H1 (cell line): ENCODE measurements around the gene NPC2. TPM values are rescaled to one million over a fixed set of nuclear protein-coding genes. Genes with fewer than 3 reads are reported as not detected.

Experiments used
- CHD2 ChIP-seq: IDR thresholded peaks from 2 replicates; pipeline ENCODE4 v1.6.1; 2012; ENCODE audit warnings: low read length, improper control_type of control experiment
- KDM5A ChIP-seq: fragments of 200-600 bp; IDR thresholded peaks from 2 replicates; pipeline ENCODE4 v1.7.1; 2012; ENCODE audit warnings: mild to moderate bottlenecking, low read length, inconsistent platforms, mixed read lengths
- polyA plus RNA-seq, 7 experiments: library from polyadenylated mRNA; depleted of rRNA in 3 of 7; stranded (reverse) in 5 of 7; unstranded in 2 of 7; fragments of >200 nt in 5 of 7; fragments of 200-250 nt in 2 of 7; gene quantifications; 1 replicate in 5 of 7; 2 replicates in 1 of 7; 4 replicates in 1 of 7; pipeline versions ENCODE4 v1.2.1 to v1.2.3, GENCODE V29; 2011 to 2013; ENCODE audit warnings: missing spikeins in 2 of 7, mixed read lengths in 2 of 7
- total RNA-seq: library from RNA; stranded (reverse); fragmentation: NEBNext Ultra II Directional; extraction: Animal tissue kit (Norgen Biotek cat#: 25700); gene quantifications from 2 replicates; pipeline ENCODE4 v1.2.1, GENCODE V29; 2021

The NPC2 gene
- total and polyA plus RNA-seq, 2 of the 8 experiments (the other 6 are each of a cell fraction or from before 2014, with no cell fraction given), result 178 to 258 TPM

GRCh38 chr14:74464785-74465184 is 28.3 kb downstream of the NPC2 start (continued):
- no peak for TF ChIP-seq CHD2
- no peak for TF ChIP-seq KDM5A
- TF ChIP-seq, all 59 proteins: peak for 0
